Measurements from ENCODE around the gene DEPP1.

DEPP1 gene

DNA sequence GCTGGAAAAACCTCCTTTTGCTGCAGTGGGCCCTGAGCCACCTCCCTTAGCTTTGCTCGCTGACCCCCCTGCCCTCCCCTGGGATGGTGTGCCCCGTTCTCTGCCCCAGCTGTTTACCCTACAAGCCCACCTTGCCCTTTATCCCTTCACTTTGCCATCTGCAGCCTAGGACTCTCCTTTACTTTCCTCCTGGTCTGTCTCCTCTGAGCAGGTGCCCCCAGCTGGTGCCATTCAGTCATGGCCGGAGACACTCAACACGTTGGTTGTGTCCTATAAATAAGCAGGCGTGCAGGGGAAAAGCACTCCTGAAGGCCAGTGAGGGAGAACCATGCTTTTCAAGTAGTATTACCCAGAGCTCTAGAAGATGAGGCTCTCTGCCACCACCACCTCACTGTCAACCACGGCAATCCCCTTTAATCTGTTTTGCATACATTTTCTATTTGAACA, 12.9 kb downstream of the DEPP1 start:
- no peak for DNase-seq

DNA sequence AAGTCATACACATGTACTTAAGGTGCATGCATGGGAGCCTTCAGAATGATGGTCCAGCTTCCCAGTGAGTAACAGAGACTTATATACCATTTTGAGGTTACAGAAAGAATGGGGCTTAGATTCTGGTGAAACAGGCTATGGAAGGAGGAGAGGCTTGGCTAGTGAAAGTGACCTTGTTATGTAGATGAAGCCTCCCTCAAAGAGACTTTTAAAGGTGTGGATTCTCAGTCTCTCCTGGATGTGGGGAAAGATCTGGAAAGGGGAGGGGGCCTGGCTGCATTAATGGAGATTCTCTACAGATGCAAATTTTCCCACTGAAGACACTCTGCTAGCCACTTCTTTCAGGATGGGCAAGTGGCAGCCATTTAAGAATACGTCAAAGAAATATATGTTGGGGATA, 13.5 kb downstream of the DEPP1 start:
- DNase-seq, result no peak

DNA sequence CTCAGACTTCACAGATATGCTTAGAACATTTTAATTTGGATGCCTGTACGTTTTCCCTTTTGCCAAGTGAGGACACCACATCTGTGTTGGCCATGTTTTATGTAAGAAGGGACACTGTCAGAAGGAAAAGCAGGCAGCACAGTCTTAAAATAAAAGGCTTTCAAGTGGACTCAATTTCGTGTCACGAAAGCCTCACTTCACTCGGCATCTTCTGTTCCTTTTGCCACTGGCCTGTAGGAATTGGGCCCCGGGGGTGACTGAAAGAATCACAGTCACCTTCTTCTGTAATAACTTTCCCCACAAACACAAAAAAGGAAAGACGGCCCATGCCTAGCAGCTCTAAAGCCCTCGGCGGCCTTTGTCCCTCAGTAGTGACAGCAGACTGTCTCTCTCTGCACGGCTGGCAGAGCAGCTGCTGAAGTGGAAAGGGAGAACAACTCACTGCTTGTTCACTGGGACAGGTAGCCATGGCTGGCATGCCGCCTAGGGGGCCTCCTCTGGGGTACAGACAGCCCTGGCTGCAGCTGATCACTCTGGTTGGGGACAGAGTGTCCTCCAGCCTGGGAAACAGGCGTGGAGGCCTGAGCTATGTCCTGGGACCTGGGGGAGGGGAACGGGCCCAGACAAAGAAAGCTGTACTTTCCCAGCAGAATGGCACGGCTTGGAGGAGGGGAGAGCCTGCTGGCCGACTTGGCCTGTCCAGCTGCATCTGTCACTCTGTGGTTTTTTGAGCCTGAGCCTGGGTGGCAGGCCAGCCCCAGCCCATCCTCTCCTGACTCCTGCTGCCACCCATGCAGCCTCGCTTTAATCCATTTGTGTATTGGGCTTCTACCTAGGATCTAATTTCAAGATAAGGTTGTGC, 14.6 kb downstream of the DEPP1 start:
- DNase-seq, result no peak

DNA sequence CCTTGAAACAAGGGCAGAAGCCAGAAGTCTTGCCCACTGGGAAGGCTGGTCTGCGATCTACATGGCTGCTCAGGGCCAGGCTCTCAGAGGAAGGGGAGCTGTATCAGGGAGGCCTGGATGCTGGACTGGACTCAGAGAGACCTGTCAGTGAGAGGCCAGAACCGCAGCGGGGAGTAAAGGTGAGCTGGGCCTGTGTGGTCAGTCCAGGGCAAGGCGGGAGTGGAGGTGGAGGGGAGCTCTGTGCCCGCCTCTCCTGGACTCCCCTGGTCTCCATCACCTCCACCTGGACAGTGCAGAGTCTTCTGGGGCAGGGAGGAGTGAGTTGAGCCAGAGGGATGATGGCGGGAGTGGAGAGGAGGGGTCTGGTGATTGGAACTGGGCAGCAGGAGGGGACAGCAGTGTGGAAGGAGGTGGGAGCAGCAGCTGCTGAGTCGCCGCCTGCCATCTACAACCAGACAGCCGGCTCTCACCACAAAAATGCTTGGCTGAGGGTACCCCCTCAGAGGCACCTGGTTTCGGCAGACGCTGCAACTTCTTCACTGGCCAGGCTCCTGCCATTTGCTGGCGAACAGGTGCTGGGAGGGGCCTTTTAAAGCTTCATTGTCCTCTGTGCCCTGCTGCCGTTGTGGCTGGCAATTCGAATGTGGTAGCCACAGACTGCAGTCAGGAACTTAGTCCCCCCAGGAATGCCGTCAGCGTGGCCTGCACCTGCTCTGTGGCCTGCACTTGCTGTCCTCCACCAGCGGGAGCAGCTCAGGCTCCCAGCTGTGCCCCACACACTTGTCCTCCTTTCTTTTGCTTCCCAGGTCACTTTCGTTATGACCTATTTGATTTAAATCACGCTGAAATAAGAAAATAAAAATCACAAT, 15.5 kb downstream of the DEPP1 start:
- DNase-seq, result no peak

DNA sequence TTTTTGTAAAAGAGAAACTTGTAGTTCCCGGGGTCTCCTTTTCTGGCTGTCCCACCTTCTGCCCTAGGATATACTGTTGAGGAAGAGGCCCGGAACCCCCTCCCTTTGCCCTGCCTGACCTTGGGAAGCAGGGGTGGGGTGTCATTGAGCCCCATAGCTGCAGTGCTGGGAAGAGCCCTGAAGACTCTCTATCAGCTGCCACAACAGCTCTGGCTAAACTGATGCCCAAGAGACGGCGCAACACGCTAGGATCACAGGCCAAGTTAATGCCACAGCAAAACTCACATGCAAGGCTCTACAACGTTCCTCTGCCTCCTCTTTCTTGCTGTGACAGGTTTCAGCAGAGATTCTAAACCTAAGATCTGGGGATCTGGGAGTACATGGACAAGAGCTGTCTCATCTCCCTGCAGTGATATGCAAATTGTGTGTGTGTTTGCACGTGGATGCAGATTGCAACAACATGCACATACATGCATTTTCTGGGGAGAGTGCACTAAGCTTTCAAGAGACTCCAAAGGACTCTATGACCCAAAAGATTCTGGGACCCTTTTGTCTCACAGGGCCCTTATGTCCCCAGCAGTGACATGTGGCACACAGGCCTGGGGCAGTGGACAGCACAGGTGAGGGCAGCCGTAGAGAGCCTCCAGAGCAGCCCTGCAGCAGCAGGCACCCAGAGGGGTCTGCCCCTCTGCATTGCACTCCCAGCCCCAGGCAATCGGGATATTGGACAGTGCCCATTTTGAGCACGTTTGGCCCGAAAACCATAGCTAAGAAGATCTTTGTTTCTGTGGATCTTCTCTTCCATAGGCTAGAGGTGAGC, 16.5 kb downstream of the DEPP1 start:
- no peak for DNase-seq

DNA sequence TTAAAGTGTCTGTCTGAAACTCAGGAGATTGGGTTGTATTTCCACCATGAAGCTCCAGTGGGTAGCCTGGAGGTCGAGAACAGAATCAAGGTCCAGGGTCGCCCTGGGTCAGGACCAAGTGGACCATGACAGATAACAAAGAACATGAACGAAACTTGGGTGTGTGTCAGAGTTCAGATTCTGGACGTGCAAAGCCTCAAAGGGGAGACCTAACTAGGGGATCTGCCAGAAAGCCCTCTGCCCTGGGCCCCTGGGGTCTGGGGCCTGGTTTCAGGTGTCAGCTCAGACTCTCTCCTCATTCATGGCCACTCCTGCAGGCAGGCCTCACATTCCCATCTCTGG, 17.4 kb downstream of the DEPP1 start:
- no peak for DNase-seq

DNA sequence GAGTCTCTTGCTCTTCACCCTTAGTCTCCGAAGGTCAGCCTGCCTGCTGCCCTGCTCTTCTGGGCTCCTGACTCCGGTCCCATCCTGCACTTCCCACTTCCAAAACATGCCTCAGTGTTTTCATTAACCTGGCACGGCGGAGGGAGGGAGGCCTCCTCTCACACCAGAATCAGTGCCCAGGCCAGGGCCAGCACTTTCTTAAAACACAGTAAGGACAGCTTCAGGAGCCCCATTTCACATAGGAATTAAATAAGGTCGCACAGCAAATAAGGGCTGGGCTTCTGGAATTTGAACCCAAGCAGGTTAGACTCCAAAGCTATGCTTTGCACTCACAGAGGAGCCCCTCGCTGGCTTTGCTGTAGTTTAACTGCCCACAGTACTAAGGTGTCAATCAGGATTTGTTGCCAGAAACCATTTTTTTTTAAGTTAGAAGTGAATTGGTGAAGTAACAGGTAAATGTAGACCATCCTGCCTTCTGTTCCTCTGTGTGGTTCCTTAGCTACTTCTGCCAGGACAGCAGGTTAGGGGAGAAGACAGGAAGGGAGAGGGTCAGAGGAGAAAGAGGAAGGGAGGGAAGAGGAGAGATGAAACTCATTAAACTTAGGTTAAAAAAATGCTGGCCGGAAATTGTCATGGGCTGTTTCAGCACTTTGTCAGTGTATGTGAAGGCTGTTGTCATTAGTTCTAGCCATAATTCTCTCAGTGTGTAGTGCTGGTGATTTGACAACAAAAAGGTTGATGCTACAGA, 18.0 kb downstream of the DEPP1 start:
- no peak for DNase-seq

DNA sequence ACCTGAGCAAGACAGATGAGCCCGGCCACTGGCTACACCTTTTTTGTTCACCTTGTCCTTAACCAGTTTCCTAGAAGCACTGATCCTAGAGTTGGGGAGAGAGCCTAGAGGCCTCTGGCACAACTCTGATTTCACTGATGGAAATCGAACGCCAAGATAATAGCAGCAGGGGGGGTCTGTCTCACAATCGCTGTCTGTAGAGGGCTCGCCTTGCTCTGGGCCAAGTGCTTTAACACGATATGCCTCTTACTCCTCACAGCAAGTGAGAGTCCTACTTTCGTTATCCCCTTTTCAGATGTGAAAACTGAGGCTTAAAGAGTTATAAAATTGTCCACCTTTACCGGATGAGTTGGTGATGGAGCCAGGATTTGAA, 18.5 kb downstream of the DEPP1 start:
- DNase-seq, result no peak

DNA sequence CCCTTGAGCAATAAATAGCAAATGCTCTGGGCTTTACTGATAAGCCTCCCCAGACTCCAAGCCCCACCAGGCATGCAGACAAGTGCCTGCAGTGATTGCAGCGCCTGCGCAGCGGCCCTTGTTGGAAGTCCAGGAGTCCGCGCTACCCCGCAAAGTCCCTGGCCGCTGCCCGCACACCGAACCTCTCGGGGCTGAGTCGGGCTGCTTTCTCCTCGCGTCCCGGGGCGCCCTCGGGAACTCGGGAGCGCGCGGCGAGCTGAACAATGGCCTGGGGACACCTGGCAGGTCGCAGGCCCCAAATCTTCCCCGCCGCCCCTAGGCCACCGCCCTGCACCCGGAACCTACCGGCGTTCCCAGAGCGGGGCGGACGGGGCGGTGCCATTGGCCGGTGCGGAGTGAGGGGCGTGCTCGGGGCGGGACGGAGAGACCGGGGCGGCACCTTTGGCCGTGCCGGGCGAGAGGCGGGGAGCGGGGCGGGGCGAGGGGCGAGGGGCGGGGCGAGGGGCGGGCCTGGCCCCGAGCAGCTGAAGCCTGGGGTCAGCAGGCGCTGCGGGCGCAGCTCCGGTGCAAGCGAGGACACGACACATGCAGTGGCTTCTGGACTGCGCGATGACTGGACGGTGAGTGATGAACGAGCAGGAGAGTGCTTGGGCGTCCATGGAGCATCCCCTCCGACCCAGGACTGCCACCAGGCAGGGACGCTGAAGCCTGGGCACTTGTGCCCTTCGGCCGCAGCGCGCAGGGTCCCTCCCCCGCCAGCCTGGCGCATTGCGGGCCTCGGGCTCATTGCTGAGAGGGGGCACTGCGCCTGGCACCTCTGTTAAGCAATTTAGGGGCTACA, 19.1 kb downstream of the DEPP1 start, which contains the start of gene RASSF4:
RASSF4 (plus strand) TSS at position 556 of the 841 bp plus-strand sequence. CDS start 10,401 bp downstream, outside the sequence.
- peak; percentile 56 for DNase-seq

DNA sequence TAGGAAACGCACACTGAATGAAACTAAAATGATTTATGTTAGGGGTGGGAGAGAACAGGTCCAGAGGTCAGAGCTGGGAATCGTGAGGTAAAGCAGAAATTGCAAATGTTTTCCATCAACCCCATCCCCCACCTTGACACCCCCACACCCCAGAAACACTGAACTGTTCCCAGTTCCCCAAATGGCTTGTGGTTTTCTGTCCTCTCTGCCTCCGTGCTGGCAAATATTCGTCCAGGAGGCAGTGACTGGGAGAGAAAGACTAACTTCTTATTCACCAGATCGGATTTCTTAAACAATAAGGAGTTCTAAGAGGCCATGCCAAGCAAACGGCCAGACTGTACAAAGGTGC, 19.7 kb downstream of the DEPP1 start:
- DNase-seq, result no peak

DNA sequence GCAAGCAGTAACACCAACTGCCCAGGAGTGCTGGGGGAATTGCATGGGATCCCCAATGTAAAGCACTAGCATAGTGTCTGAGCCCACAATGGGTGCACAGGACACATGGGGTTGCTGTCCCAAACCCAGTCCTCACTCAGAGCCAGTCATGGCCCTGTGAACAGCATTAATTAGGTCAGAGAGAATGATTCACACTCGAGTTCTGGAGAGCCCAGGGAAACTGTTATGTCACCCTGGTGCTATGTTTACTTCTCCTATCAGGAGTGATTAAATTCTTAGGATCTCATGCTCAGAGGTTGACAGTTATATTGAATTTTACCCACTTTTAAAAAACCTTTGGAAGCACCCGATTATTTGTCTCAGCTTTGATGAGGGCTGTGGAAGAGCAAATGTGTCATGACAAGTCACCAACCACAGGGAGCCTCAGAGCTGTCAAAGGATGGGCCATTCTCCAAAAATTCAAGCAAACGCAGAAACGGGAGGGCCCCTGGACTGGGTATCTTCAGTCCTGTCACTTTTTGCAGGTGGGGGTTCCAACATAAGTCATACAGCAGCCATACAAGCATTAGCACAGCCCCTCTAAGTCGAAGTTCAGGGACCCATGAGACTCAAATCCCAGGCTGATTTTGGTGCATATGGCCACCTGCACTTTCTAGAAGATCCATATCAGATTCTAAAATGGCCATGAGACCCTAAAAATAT, 20.3 kb downstream of the DEPP1 start:
- DNase-seq, result no peak

DNA sequence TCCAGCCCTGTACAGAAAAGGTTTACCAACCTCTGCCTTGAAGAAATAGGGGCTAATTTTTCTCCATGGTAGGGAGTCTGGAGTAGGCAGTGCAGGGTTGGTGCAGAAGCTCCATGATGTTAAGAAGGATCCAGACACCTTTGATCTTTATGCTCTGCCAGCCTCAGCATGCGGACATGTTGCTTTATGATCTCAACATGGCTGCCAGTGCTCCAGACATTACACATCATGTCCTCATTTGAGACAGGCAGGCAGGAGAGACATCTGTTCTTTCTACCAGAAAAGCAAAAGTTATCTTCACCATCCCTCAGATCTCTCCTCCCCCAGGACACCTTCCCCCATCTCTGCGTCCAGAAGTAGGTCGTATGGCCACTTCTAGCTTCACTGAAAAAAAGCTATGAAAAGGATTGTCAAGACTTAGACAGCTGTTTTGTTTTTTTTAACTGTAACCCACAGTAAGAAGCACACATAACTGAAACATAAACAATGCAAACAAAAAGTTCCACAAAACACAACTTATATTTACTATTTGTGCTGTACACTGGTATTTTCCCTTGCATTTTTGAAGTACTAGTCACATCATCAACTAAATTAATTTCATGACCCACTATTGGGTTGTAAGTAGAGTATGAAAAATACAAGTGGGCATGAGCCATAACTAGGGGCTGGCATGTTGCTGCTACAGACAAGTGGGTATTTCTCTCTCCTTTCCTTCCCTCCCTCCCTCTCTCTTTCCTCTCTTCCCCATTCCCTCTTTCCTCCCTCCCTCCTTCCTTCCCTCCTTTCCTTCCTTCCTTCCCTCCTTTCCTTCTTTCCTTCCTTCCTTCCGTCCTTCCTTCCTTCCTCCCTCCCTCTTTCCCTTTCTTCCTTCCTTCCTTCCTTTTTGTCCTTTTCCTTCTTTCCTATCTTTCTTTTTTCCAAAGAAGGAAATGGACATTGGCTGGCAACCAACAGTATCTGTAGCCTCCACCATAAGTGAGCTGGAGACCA, 21.6 kb downstream of the DEPP1 start:
- no peak for DNase-seq

DNA sequence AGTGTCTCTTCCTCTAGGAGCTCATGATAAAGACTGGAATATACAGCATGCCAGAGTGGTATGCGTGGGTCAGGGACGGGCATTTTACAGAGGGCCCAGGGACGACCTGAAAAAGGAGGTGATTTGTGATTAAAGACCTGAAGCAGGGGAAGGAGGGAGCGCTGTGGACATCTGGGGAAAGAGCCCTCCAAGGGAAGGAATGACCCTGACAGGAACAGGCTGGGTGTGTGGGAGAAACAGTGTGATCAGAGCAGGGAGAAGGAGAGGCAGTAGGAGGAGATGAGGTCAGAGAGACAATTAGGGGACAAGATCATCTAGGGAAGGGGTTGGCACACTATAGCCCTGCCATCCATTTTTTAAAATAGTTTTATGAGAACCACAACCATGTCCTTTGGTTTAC, 22.4 kb downstream of the DEPP1 start:
- no peak for DNase-seq

DNA sequence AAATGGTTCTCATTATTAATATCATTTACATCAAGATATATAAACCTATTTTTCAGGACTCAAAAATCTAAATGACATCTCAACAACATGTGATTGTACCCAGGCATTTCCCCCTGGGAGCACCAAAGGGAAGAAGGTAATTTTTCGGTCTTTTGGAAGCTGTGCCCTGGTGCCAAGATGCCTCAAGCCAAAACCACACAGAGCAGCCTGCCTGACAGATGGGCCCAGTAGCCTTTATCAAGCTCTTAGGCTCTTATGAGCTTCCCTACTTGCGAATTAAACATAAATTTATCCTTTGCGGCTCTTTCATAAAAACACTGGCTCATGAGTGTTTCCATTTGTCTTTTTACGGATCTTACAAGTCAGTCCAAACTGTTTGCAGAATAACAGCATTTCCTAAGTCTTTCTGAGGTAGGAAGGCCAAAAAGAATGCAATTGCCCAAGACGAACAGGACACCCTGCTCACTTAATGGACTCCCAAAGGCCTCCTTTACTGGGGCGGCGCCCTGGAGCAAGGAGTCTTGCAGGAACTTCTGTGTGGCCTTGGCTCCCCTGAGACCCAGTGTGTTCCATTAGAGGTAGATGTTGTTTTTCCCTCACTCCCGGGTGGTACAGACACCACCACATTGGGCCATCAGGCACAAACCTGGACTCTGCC, 23.1 kb downstream of the DEPP1 start:
- no peak for DNase-seq

DNA sequence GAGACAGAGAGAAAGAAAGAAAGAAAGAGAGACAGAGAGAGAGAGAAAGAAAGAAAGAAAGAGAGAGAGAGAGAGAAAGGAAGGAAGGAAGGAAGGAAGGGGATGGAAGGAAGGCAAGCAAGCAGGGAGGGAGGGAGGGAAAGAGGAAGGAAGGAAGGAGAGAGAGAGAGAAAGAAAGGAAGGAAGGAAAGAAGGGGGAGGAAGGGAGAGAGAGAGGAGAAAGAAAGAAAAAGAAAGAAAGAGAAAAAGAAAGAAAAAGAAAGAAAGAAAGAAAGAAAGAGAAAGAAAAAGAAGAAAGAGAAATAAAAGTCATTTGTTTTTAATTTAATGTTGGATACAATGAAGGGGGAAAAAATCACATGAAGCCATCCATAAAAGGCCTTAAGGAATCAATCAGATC, 23.6 kb downstream of the DEPP1 start:
- DNase-seq, result no peak

DNA sequence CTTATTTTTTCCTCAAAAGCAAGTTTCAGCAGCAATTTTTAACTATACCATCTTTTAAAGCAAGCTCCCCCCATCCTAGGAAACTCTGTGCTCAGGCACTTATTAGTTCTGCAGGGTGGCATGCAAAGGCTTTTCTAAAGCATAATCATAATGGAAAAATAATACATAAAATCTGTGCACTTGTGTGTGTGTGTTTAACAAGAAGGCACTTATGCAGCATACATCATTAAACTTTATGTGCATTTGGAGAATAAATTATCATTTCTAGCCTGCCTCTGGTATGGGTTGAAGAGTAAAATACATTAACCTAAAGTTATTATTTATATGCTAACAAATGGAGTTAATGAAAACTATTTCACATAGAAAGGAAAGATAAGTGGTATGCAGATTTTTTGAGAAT, 24.6 kb downstream of the DEPP1 start:
- DNase-seq, result no peak

DNA sequence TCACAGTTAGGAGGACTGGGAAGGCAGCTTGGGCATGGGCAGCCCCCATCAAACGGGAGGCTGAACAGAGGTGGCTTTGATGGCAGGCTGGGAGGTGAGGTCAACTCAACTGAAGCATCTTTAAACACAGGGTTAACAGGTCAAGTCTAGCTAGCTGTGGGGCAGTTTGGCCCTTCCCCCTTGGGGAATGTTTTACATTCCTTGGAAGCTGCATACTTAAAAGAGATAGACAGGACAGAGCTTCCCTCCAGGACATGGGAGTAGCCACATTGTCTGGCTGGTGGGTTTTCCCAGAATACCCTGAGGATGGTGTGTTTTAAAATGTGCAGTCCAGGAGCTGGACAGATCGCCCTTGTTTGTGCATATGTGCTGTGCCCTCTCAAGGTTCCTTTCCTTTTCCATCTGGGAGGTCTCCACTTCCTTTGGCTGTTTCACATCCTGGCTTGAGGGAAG, 25.8 kb downstream of the DEPP1 start:
- no peak for DNase-seq

DNA sequence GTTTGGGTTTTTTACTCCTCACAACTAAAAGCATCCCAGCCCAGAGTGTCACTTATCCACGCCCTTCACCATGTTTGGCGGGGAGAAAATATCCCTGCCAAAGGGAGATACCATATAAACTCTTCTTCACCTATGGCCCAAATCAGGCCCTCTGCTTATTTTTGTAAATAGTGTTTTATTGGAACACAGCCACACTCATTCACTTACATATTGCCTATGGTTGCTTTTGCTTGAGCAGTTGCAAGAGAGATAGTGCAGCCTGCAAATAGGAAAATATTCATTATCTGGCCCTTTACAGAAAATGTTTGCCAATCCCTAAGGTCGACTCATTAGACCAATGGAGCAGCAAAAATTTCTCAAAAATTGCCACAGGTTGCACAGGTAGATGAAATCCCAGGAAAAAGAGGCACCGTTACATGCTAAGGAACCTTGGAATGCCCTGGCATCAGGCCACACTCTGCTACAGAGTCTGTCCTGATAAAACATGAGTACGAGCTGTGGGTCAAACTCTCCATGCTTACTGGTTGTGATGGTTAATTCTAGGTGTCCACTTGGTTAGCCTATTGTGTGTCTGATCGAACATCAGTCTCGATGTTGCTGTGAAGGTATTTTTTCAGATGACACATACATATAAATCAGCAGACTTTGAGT, 26.9 kb downstream of the DEPP1 start:
- no peak for DNase-seq

All from NCI-H1092 (cell line).